BJ (cell line): Measurements from ENCODE around the gene RBFOX1. TPM values are rescaled to one million over a fixed set of nuclear protein-coding genes. Genes with fewer than 3 reads are reported as not detected.

ENCODE experiments used
- CTCF ChIA-PET: fragments of 350-600 bp; formaldehyde crosslinking; extraction: SDS; loops from one replicate; lab custom pipeline; 2021; ENCODE audit warnings: antibody characterized with exemption, inconsistent platforms; lab: Yijun Ruan, JAX
- POLR2A ChIA-PET: fragments of 300-600 bp; sonication (Branson Sonifier 250); formaldehyde crosslinking; extraction: SDS; loops from one replicate; lab custom pipeline; 2021; ENCODE audit warnings: antibody characterized with exemption; lab: Charles Lee
- DNase-seq: peaks from one replicate; pipeline ENCODE4 v3.0.0-alpha.2; 2011; ENCODE audit warnings: low read depth
- H3K27me3 ChIP-seq: 2 replicates; pipeline ENCODE4 v1.6.0; 2011; ENCODE audit warnings: low read length; ENCODE audit not compliant: control insufficient read depth, insufficient read depth
- H3K36me3 ChIP-seq: 2 replicates; pipeline ENCODE4 v1.5.1; 2011; ENCODE audit warnings: low read length; ENCODE audit not compliant: control insufficient read depth, insufficient read depth
- H3K4me3 ChIP-seq: 2 replicates; pipeline ENCODE4 v1.5.1; 2011; ENCODE audit warnings: low read depth, mild to moderate bottlenecking, control low read depth, low read length
- polyA plus RNA-seq: library from polyadenylated mRNA; depleted of rRNA; stranded (reverse); fragments of >200 nt; gene quantifications from 2 replicates; pipeline ENCODE4 v1.2.3, GENCODE V29; 2011
- TF ChIP-seq, protein P1 (sequence below): IDR thresholded peaks from 2 replicates; pipeline ENCODE4 v1.5.1; 2011; ENCODE audit warnings: low read depth, mild to moderate bottlenecking, control low read depth, inconsistent platforms, low read length, moderate library complexity; ENCODE audit not compliant: insufficient read depth

RBFOX1 gene
- polyA plus RNA-seq, 1 experiment: not detected

GRCh38 chr16:7596308-7596707 is 263.7 kb downstream of the RBFOX1 start:
- no peaks in the 10 kb centered on the region for H3K27me3 ChIP-seq
- H3K4me3 ChIP-seq: no peak overlapping the region
- TF ChIP-seq, protein P1, sequence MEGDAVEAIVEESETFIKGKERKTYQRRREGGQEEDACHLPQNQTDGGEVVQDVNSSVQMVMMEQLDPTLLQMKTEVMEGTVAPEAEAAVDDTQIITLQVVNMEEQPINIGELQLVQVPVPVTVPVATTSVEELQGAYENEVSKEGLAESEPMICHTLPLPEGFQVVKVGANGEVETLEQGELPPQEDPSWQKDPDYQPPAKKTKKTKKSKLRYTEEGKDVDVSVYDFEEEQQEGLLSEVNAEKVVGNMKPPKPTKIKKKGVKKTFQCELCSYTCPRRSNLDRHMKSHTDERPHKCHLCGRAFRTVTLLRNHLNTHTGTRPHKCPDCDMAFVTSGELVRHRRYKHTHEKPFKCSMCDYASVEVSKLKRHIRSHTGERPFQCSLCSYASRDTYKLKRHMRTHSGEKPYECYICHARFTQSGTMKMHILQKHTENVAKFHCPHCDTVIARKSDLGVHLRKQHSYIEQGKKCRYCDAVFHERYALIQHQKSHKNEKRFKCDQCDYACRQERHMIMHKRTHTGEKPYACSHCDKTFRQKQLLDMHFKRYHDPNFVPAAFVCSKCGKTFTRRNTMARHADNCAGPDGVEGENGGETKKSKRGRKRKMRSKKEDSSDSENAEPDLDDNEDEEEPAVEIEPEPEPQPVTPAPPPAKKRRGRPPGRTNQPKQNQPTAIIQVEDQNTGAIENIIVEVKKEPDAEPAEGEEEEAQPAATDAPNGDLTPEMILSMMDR: no peak
- no peaks in the 10 kb centered on the region for H3K36me3 ChIP-seq
- no peak for DNase-seq
- ChIA-PET POLR2A (no interaction called here), CTCF (no interaction called here)

DNA sequence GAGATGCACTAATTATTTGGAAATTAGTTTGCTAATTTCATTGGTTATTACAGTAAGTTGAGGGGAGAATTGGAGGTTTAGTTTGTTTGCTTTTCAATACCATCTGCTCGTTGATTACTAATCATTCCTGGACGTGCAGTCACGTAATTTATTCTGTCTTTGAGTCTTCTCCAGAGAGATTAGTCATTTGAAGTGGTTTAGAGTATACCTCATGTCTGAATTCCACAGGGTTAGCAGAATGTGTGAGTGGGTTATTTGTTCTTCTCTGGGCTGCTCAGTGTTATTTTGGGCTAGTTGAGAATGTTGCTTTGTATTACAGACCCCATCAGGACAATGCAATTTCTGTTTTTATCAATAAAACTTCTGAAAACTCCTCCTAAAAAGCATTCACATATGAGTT is 265.0 kb downstream of the RBFOX1 start:
- Histone ChIP-seq H3K27me3 (no peaks in the 10 kb centered on the region), H3K36me3 (no peaks in the 10 kb centered on the region), H3K4me3 (no peak overlapping the region)
- ChIA-PET POLR2A (no interaction called here), CTCF (interaction anchor here (0.6 kb wide), 1 partner anchor 242 kb away, joined by 3 read pairs; no protein-coding TSS in a partner anchor)
- no peak for DNase-seq
- TF ChIP-seq, protein P1: no peak

DNA sequence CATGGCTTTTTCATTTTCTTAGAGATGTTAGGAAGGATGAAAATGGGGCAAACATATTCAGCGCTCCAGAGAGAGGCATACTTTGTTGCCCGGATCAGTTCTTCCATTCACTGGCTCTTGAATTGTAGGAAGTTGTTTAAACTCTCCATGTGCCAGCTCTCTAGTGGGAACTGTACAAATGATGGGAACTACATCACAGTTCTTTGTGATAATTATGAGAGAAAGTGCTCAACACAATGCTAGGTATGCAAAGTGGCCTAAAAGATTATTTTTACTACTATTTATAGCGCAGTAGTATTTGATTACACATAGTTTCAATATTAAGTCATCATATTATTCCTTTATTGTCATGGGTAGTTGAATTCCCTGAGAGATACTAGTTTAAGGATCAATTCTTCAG is 268.5 kb downstream of the RBFOX1 start:
- POLR2A ChIA-PET: no interaction called here
- CTCF ChIA-PET: no interaction called here
- no peak for DNase-seq

DNA sequence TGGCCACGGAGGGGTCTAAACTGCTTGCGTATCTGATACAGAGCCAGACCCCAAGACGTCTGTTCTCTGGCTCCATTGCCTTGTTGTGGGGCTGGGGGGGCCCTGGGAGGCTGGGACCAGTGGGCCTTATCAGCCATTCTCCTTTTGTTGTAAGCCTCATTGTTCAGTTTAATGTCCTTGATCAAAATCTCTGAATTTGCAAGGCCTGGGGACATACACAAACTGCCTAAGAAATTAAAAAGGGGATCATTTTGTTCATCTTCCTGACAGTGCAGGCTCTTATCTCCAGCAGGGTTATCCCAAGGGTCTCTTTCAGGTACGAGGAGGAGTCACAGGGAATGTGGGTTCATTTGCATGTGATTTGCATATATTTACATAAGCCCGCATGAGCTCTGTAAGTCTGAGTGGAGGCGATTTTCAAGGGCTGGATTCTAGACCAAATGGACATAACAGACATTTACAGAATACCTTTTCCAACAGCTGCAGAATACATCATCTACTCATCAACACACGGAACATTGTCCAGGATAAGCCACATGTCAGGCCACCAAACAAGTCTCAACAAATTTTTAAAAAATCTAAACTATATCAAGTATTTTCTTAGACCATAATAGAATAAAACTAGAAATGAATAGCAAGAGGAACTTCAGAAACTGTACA is 269.8 kb downstream of the RBFOX1 start:
- H3K36me3 ChIP-seq: no peaks in the 10 kb centered on the region
- CTCF ChIA-PET: no interaction called here
- TF ChIP-seq, protein P1: no peak
- POLR2A ChIA-PET: no interaction called here
- H3K4me3 ChIP-seq: no peak overlapping the region
- no peak for DNase-seq
- H3K27me3 ChIP-seq: no peaks in the 10 kb centered on the region

More for the DNA sequence above, 268.5 kb downstream of the RBFOX1 start:
- TF ChIP-seq, protein P1: no peak
- Histone ChIP-seq H3K27me3 (no peaks in the 10 kb centered on the region), H3K36me3 (no peaks in the 10 kb centered on the region), H3K4me3 (no peak overlapping the region)

GRCh38 chr16:7605812-7606211 is 273.2 kb downstream of the RBFOX1 start:
- CTCF ChIA-PET: no interaction called here
- POLR2A ChIA-PET: no interaction called here
- Histone ChIP-seq H3K36me3 (no peaks in the 10 kb centered on the region), H3K4me3 (no peak overlapping the region), H3K27me3 (no peaks in the 10 kb centered on the region)
- DNase-seq: no peak
- TF ChIP-seq, protein P1: no peak
